WTC11 (cell line): ENCODE results near the gene SST.

Experiments
- CTCF ChIP-seq: fragments of 200-600 bp; IDR thresholded peaks from 2 replicates; pipeline ENCODE4 v1.8.0; 2022; ENCODE audit warnings: antibody characterized with exemption
- MYBL2 ChIP-seq: sonication (generic); formaldehyde crosslinking; IDR thresholded peaks from 2 replicates; pipeline ENCODE4 v1.8.1; 2023; ENCODE audit warnings: mild to moderate bottlenecking, moderate library complexity, missing genetic modification reagents
- ZNF532 ChIP-seq: fragments of 250-450 bp; sonication (Bioruptor Pico); IDR thresholded peaks from 2 replicates; pipeline ENCODE4 v1.9.0; 2021; ENCODE audit warnings: mild to moderate bottlenecking, borderline replicate concordance

- no peak for TF ChIP-seq CTCF
- TF ChIP-seq MYBL2 (CRISPR knock-in tag): no peak
- TF ChIP-seq ZNF532 (CRISPR knock-in tag): no peak
Observed at GRCh38 chr3:187708696-187709095, 38.5 kb upstream of the SST start.
